HEK293T (cell line): ENCODE data around the gene SRGAP1.

Experiments used
- CTCF ChIA-PET: fragments of 350-600 bp; formaldehyde crosslinking; extraction: SDS; loops from one replicate; lab custom pipeline; 2021; ENCODE audit warnings: antibody characterized with exemption, inconsistent platforms; lab: Yijun Ruan, JAX
- POLR2A ChIA-PET: fragments of 350-600 bp; formaldehyde crosslinking; extraction: SDS; loops from one replicate; lab custom pipeline; 2020; ENCODE audit warnings: antibody characterized with exemption, inconsistent platforms; lab: Yijun Ruan, JAX
- DNase-seq: peaks from one replicate; pipeline ENCODE4 v3.0.0; 2012; ENCODE audit warnings: mixed read lengths; ENCODE audit errors: extremely low spot score
- ARNT ChIP-seq: fragments of 450-650 bp; IDR thresholded peaks from 2 replicates; pipeline ENCODE4 v1.6.1; 2017; ENCODE audit warnings: mild to moderate bottlenecking
- BHLHE40 ChIP-seq: fragments of 450-650 bp; IDR thresholded peaks from 2 replicates; pipeline ENCODE4 v1.6.1; 2016; ENCODE audit warnings: mild to moderate bottlenecking, moderate library complexity, borderline replicate concordance
- ELF4 ChIP-seq: fragments of 450-650 bp; IDR thresholded peaks from 2 replicates; pipeline ENCODE4 v1.6.1; 2017; ENCODE audit warnings: antibody characterized with exemption
- FOXA1 ChIP-seq: fragments of 450-650 bp; IDR thresholded peaks from 2 replicates; pipeline ENCODE4 v1.6.1; 2016; ENCODE audit warnings: mild to moderate bottlenecking
- FOXK2 ChIP-seq: fragments of 450-650 bp; IDR thresholded peaks from 2 replicates; pipeline ENCODE4 v1.6.1; 2016; ENCODE audit warnings: mild to moderate bottlenecking
- FOXM1 ChIP-seq: fragments of 450-650 bp; IDR thresholded peaks from 2 replicates; pipeline ENCODE4 v1.6.1; 2017; ENCODE audit warnings: mild to moderate bottlenecking, borderline replicate concordance
- HDGF ChIP-seq: fragments of 450-650 bp; IDR thresholded peaks from 2 replicates; pipeline ENCODE4 v1.6.1; 2017; ENCODE audit warnings: antibody characterized with exemption, borderline replicate concordance
- L3MBTL2 ChIP-seq: fragments of 450-650 bp; conservative IDR thresholded peaks from 2 replicates; pipeline ENCODE4 v1.6.1; 2016; ENCODE audit warnings: mild to moderate bottlenecking
- LEF1 ChIP-seq: fragments of 450-650 bp; IDR thresholded peaks from 2 replicates; pipeline ENCODE4 v1.6.1; 2017; ENCODE audit warnings: mild to moderate bottlenecking, borderline replicate concordance
- NFRKB ChIP-seq: fragments of 450-650 bp; IDR thresholded peaks from 2 replicates; pipeline ENCODE4 v1.6.1; 2016; ENCODE audit warnings: mild to moderate bottlenecking, moderate library complexity
- PKNOX1 ChIP-seq: fragments of 450-650 bp; IDR thresholded peaks from 2 replicates; pipeline ENCODE4 v1.6.1; 2016
- SP1 ChIP-seq: fragments of 450-650 bp; IDR thresholded peaks from 2 replicates; pipeline ENCODE4 v1.6.1; 2017
- SUZ12 ChIP-seq: fragments of 450-650 bp; IDR thresholded peaks from 2 replicates; pipeline ENCODE4 v1.6.1; 2016; ENCODE audit warnings: mild to moderate bottlenecking
- TARDBP ChIP-seq: fragments of 450-650 bp; IDR thresholded peaks from 2 replicates; pipeline ENCODE4 v1.6.1; 2016
- ZNF384 ChIP-seq: fragments of 450-650 bp; IDR thresholded peaks from 2 replicates; pipeline ENCODE4 v1.6.1; 2016

Gene SRGAP1

GRCh38 chr12:63844391-63845341 lies at the start of gene SRGAP1:
TSS of gene SRGAP1 (plus strand) at chr12:63844700. CDS start at chr12:63844817, 117 bp downstream.
- TF ChIP-seq ARNT: no peak
- ChIA-PET CTCF (interaction anchor here (0.6 to 1.9 kb wide), 5 partner anchors 11 to 1299 kb away, joined by 3 to 14 read pairs (median 4); no protein-coding TSS in a partner anchor), POLR2A (interaction anchor here (1.0 to 1.4 kb wide), 4 partner anchors 105 to 378 kb away, joined by 3 to 6 read pairs (median 4); partner anchors contain the start of gene KICS2)
- DNase-seq: peak; percentile 36

GRCh38 chr12:63795032-63795687 lies 49.3 kb upstream of the SRGAP1 start:
- TF ChIP-seq TARDBP (no peak), ARNT (no peak), SP1 (no peak), ZNF384 (no peak), NFRKB (no peak), ELF4 (no peak)
- DNase-seq: no peak
- POLR2A ChIA-PET: no interaction called here
- CTCF ChIA-PET: no interaction called here

GRCh38 chr12:63795944-63796343 lies 48.6 kb upstream of the SRGAP1 start:
- CTCF ChIA-PET: no interaction called here
- no peak for DNase-seq
- TF ChIP-seq BHLHE40: no peak
- no peak for TF ChIP-seq FOXA1
- no peak for TF ChIP-seq ZNF384
- TF ChIP-seq LEF1: no peak
- no peak for TF ChIP-seq SP1
- POLR2A ChIA-PET: no interaction called here

- POLR2A ChIA-PET: no interaction called here
- TF ChIP-seq BHLHE40 (no peak), FOXM1 (no peak)
- CTCF ChIA-PET: interaction anchor here (0.6 to 1.4 kb wide), 3 partner anchors 11 to 1596 kb away, joined by 3 to 4 read pairs (median 4); no protein-coding TSS in a partner anchor
- peak; percentile 28 for DNase-seq
Measured at GRCh38 chr12:63802012-63802608, 42.4 kb upstream of the SRGAP1 start.

- no peak for DNase-seq
- POLR2A ChIA-PET: no interaction called here
- TF ChIP-seq FOXM1: no peak
- TF ChIP-seq FOXK2: no peak
- no peak for TF ChIP-seq LEF1
- no peak for TF ChIP-seq TARDBP
- no peak for TF ChIP-seq HDGF
- TF ChIP-seq NFRKB: no peak
- TF ChIP-seq BHLHE40: no peak
- TF ChIP-seq PKNOX1: no peak
- CTCF ChIA-PET: no interaction called here
Measured at GRCh38 chr12:63804746-63805145, 39.8 kb upstream of the SRGAP1 start.

GRCh38 chr12:63805704-63806672 lies 38.5 kb upstream of the SRGAP1 start:
- TF ChIP-seq TARDBP: no peak
- no peak for TF ChIP-seq ELF4
- TF ChIP-seq HDGF: no peak
- TF ChIP-seq ZNF384: no peak
- no peak for TF ChIP-seq FOXM1
- TF ChIP-seq LEF1: no peak
- TF ChIP-seq SUZ12: no peak
- TF ChIP-seq NFRKB: no peak
- ChIA-PET POLR2A (no interaction called here), CTCF (no interaction called here)
- no peak for DNase-seq

- no peak for DNase-seq
- CTCF ChIA-PET: no interaction called here
- no peak for TF ChIP-seq ELF4
- POLR2A ChIA-PET: no interaction called here
Measured at GRCh38 chr12:63808631-63809030, 35.9 kb upstream of the SRGAP1 start.

- POLR2A ChIA-PET: no interaction called here
Measured at GRCh38 chr12:63809566-63809965, 34.9 kb upstream of the SRGAP1 start.

More at GRCh38 chr12:63809566-63809965, 34.9 kb upstream of the SRGAP1 start:
- CTCF ChIA-PET: no interaction called here
- DNase-seq: no peak
- no peak for TF ChIP-seq FOXA1
- TF ChIP-seq L3MBTL2: no peak
- TF ChIP-seq LEF1: no peak
- TF ChIP-seq ZNF384: no peak
- TF ChIP-seq ARNT: no peak
- no peak for TF ChIP-seq TARDBP
- TF ChIP-seq NFRKB: no peak
- no peak for TF ChIP-seq FOXK2
- TF ChIP-seq SUZ12: no peak
- TF ChIP-seq ELF4: no peak
- no peak for TF ChIP-seq PKNOX1
- TF ChIP-seq SP1: no peak
